Thoracic aorta (tissue), 2 donors: Measurements from ENCODE around the gene PAGE2. TPM values are rescaled to one million over a fixed set of nuclear protein-coding genes. Genes with fewer than 3 reads are reported as not detected.
"Not testable (repeated sequence)": the region's sequence is repeated elsewhere in the genome, so short reads cannot be mapped to it uniquely, and the experiment has no call there.

Experiments
- ATAC-seq: fragments of 150-250 bp; one replicate; pipeline ENCODE4 v1.8.0; 2017; ENCODE audit warnings: low read depth; ENCODE audit not compliant: insufficient number of reproducible peaks, low FRiP score
- DNase-seq: peaks from one replicate; pipeline ENCODE4 v3.0.0-alpha.2; 2020; ENCODE audit warnings: low spot score
- H3K27ac ChIP-seq, 2 donors: fragments of 200-600 bp; sonication (generic); 1 replicate in 1 of 2; 2 replicates in 1 of 2; pipeline ENCODE4 v1.5.1; 2016; ENCODE audit warnings: mild to moderate bottlenecking in 2 of 2, moderate library complexity in 2 of 2
- H3K27me3 ChIP-seq: fragments of 200-600 bp; sonication (generic); replicated peaks from 2 replicates; pipeline ENCODE4 v1.6.0; 2016; ENCODE audit warnings: mild to moderate bottlenecking; ENCODE audit not compliant: insufficient read depth
- H3K36me3 ChIP-seq: fragments of 200-600 bp; sonication (generic); one replicate; pipeline ENCODE4 v1.5.1; 2016
- H3K4me1 ChIP-seq, 2 donors: fragments of 200-600 bp; sonication (generic); 1 replicate in 1 of 2; 2 replicates in 1 of 2; pipeline versions ENCODE4 v1.5.1 to v1.6.0; 2016; ENCODE audit warnings: low read depth in 2 of 2, mild to moderate bottlenecking in 1 of 2; ENCODE audit not compliant: control insufficient read depth in 1 of 2
- H3K4me3 ChIP-seq: fragments of 200-600 bp; sonication (generic); 2 replicates; pipeline ENCODE4 v1.5.1; 2016; ENCODE audit warnings: mild to moderate bottlenecking
- H3K9me3 ChIP-seq: fragments of 200-600 bp; sonication (generic); 2 replicates; pipeline ENCODE4 v1.5.1; 2016
- CTCF ChIP-seq: fragments of 200-600 bp; sonication (generic); IDR thresholded peaks from one replicate; pipeline ENCODE4 v1.5.1; 2019; ENCODE audit warnings: antibody characterized with exemption
- total RNA-seq, 2 donors: library from RNA; depleted of rRNA; stranded (reverse); fragments of >200 nt; gene quantifications; one replicate each; pipeline versions ENCODE4 v1.1.0 to v1.2.3, GENCODE V29; 2016

Gene PAGE2
- total RNA-seq, 2 donors from 2014 or later = not detected

- ATAC-seq (no peak), DNase-seq (no peak)
- H3K27ac ChIP-seq = no peak overlapping the region
- no peak overlapping the region for H3K4me3 ChIP-seq
- peak; percentile 33 for TF ChIP-seq CTCF
- no peaks in the 10 kb centered on the region for H3K36me3 ChIP-seq
- H3K27me3 ChIP-seq = no peaks in the 10 kb centered on the region
- H3K4me1 ChIP-seq = no peaks in the 10 kb centered on the region
- H3K9me3 ChIP-seq = no peaks in the 10 kb centered on the region
These were observed 46.4 kb downstream of the PAGE2 start for GRCh38 chrX:55135171-55135570.

- H3K36me3 ChIP-seq, DNase-seq, ATAC-seq, H3K9me3 ChIP-seq, H3K27ac ChIP-seq, H3K4me3 ChIP-seq, H3K4me1 ChIP-seq, H3K27me3 ChIP-seq: not testable (repeated sequence)
These were observed 52.0 kb downstream of the PAGE2 start for GRCh38 chrX:55140800-55141199.

Other genes starting within 250 kb of the PAGE2 start
- gene TRO, start 168.2 kb upstream of the PAGE2 start, total RNA-seq = 100 to 1,000 TPM in 1 of 2 donors, 10 to 100 TPM in 1; 21.1 to 131 TPM
- gene PFKFB1, start 94.8 kb upstream of the PAGE2 start, total RNA-seq = not detected
- gene APEX2, start 88.7 kb upstream of the PAGE2 start, total RNA-seq = 1 to 10 TPM; 6.8 to 9.6 TPM
- 1 to 10 TPM in 1 of 2 donors, not detected in 1; 8.5 TPM for gene ALAS2, start 58.0 kb upstream of the PAGE2 start, total RNA-seq
- not detected for gene PAGE2B, start 14.0 kb upstream of the PAGE2 start, total RNA-seq
- gene PAGE5, start 131.3 kb downstream of the PAGE2 start, total RNA-seq = not detected
- gene PAGE3, start 175.9 kb downstream of the PAGE2 start, total RNA-seq = not detected